NCI-H524 treated with DMSO at 0.1 percent for 48 hours (cell line): ENCODE results near the gene P2RY2.
"Not testable (repeated sequence)": the region's sequence is repeated elsewhere in the genome, so short reads cannot be mapped to it uniquely, and the experiment has no call there.

ENCODE experiments used
- DNase-seq: peaks from one replicate; lab custom pipeline; 2025; lab: John Stamatoyannopoulos, UW

The P2RY2 gene

DNA sequence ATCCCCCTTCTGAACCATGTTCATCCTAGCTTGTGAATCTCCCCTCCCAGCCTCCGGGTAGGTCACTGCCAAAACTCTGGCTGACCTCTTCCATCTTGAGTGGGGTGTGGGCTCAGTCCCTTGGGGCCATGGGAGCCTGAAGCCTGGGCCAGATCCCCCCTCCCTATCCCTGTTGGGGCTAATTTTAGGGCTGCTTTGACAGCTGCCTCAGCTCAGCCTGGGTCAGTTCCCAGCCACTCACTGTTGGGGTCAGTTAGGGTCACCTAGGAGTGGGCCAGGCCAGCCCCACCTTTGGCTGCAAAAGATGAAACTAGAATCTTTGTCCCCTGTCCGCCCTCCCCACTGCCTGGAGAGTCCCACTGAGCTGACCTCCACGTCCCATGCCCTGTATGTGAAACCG is 29.8 kb upstream of the P2RY2 start:
- no peak for DNase-seq

DNA sequence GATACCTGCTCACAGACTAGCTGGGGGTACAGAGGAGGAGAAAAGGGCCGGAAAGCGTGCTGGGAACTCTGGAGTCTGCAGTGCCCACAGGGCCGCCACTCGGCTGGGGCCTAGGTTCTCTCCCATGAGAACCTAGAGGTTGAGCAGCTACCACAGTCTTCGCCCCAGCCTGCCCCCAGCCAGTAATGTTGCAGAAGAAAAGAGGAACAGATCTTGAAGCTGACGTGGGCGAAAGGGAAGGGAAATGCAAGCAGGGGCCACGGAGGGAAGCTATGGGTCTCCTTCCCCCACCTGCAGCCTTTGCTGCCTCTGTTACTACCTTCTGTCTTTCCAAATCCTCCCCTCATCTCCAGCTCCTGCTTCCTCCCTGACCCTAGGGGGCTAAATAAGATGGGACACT is 28.8 kb upstream of the P2RY2 start:
- no peak for DNase-seq

DNA sequence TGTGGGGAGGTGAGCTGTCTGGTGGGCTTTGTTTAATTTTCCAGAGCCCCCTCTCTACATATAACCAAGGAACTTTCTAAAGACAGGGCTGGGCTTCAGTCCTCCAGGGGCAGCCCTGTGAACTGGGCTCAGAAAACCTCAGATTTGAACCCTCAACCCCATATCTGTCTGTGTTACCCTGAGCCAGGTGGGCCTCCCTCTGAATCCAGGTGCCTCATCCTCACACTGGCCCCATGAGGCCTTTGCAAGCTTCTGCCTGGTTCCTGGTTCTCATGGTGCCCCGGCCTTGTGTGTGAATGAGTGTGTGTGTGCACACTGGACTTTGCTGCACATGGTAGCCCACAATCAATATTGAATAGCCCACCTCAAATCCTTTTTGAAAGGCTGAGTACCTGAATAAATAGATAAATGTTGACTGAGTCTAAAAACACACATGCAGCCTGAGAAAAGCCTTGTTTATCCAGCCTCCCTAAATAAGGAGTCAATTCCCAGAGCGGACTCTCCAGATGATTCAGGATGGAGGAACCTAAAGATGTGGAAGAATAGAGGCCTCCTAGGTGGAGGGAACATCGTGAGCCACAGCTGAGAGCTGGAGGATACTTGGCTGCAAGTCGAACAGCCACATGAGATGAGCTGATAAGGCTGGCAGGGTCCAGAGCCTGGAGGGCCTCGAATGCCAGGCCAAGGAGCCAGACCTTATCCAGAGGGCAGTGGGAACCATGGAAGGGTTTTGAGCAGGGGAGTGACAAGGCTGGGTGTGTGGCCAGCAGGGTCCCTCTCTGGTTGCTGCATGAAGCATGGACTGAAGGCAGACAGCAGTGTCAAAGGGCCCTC is 28.1 kb upstream of the P2RY2 start:
- no peak for DNase-seq

DNA sequence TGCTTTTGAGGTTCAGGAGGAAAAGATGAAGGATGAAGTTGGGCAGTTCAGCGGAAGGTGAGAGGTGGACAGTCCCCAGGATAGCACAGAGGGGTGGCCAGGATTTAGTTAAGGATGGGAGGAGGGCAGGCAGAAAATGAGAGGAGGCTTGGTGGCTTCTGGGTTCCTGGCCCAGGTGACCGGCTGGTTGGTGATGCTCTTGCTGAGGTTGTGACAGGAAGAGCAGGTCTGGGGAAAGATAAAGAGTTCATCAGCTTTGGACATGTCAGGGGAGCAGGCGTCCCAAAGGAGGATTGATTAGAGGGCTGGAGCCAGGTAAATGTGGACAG is 27.6 kb upstream of the P2RY2 start:
- no peak for DNase-seq

DNA sequence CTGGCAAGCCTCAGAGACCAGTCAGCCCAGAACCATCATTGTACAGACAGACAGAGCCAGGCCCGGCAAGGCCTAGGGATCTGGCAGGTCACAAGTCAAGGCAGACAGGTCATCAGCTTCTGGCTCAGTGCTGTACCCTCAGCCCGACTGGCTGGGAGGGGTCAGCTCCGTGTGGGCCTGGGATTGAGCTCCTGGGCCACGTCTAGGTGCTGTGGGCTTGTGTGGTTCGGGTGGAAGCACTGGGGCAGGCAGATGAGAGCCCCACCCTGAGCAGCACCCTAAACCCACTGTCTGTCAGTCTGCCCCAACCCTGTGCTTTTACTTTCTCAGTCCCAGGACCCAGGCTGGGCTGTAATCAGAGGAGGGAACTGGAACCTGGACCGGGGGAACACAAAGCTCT is 26.9 kb upstream of the P2RY2 start:
- no peak for DNase-seq

DNA sequence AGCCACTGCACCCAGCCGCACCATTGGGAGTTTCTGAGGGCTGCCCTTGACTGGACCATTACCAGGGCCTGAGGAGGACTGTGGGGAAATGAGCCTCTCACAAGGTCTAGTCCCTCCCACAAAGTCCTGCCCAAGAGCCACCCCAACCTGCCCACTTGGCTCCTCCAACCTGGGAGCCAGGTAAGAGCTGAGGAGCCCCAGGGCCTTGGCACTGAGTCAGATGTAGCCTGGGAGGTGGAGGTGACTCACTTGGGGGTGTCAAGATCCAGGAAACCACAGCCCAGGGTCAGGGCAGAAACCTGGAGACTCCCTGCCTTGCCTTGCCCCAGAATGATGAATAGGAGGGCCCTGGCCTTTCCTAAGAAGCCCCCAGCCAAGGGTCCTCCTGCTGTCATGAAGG is 25.8 kb upstream of the P2RY2 start:
- DNase-seq = no peak

DNA sequence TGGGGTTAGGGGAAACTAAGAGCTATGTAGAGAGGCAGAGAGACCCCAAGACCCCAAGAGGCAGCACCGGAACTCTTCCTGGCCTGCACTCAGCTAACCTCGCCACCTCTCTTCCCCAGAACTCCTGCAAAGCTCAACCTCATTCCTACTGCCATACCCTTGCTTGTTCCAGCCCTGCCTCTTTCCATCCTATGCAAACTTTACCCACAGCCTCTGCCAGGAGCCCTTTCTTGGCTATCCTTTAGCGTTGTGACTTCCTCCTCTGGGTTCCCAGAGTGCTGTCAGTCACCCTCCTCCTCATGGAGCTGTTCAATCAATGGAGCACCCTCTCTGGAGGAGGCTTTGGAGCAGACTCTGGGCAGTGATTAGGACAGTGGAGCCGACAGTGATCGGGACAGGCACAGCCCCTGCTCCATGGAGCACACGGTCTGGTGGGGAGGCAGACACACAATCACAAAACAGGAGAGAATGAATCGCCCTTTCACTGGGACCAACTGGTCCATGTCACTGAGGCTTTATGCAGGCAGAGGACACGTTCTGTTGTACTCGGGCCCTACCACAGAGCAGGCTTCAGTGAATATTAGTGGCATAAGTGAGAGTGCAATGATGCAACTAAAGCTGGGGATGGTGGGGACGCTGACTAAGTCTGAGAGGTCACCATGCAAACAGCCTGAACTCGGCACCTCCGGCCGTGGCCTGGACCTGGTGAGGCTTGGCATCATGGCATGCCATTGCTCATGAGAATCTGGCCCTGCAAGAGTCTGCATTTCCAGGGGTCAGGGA is 24.6 kb upstream of the P2RY2 start:
- DNase-seq = no peak

DNA sequence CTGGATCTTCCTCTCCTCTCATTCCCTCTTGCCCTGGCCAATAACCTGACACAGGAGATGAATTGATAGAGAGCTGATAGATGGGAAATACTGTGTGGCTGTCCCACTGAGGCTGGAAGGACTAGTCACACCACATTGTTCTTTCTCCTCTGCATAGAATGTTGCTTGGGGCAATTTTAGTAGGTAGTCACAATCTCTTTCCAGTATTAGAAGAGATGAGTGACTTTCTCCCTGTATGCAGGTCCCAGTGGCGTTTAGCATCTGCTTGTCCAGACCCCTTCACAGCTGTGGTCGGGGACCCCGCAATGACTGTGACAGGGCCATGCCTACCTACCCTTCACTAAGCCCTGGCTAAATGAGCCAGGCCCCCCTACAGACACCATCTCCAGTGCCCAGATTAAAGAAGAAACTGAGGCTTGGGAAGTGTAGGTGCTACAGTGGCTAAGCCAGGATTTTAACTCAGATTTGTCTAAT is 24.0 kb upstream of the P2RY2 start:
- DNase-seq = no peak

DNA sequence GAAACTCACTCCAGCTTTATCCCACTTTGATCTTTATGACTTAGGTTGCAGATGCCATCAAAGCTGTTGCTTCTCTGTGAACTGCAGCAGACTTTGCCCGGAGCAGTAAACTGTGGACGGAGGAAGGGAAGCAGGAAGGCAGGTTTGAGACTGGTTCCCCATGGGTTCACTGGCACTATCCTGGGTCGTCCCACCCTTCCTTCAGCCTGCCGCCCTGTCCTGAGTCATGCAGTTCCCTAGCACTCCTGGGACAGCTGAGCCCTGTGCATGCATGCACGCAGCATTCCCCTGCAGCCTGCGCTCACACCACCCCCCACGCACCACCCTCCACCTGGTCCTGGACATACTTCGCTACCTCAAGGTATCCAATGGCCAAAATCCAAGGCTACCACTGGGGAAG is 23.5 kb upstream of the P2RY2 start:
- DNase-seq = no peak

DNA sequence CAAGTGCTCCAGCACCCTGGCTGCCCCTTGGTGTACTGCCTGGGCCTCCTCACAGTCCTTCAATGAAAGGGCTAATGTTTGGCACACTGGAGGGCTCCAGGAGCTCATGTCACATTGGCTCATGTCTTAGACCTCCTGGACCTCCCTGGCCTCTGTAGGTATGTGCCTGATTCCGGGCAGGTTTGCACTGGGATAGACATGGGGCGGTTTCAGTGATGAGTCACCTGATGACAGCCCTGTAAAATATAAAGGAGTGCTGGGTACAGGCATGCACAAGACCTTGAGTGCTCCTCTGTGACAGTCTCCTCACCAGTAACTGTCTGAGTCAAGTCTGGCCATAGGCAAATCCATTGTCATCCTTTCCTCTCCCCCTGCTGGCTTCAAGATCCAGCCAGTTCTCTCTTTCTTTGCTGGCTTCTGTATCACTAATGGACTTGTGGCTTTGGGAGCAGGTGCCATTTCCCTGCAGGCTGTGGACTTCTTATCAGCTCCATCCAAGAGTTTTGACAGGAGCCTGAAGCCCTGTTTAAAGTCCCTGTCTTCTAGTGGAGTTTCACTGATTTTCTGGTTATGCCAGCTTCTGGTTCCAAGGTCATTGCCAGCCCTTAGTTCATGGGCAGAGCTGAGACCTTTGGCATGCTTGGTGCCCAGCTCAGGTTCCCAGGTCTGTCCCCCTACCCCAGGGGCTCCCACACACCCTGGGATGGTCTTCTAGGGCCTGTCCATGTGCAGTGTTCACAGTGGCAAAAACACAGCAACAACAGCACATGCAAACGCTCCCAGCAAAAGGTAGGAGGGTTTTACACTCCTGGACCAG is 22.7 kb upstream of the P2RY2 start:
- no peak for DNase-seq

DNA sequence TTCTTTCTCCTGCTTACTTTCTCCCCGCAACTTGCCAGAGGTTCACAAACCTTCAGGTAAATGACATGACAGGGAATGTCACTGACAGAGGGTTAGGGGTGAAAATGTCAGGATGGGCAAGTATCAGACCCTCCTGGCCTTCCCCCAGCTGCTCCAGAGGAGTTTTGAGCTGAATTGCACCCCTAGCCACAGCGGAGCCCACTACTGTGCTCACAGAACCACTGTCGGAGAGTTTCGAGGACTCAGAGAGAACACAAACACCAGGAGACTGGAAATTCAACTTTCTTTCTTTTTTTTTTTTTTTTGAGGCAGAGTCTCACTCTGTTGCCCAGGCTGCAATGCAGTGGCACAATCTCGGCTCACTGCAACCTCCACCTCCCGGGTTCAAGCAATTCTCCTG is 21.5 kb upstream of the P2RY2 start:
- DNase-seq = no peak

DNA sequence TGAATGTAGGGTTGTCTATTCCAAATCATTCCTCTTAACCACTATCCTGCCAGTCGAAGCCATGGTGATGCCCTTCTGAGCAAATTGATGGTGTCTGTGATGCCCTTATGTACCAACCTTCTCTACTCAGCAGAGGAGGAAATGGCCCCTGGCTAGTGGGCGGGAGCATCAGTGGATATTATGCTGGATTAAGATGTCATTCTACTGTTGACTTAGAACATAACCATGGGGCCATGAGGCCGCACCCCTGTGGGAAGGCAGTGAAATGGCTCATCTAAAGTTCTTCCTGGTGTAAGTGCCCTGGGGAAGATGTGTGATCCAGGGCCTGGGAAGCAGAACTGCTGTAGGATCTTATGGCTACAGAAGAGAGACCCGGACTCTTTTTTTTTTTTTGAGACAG is 20.7 kb upstream of the P2RY2 start:
- DNase-seq = no peak

DNA sequence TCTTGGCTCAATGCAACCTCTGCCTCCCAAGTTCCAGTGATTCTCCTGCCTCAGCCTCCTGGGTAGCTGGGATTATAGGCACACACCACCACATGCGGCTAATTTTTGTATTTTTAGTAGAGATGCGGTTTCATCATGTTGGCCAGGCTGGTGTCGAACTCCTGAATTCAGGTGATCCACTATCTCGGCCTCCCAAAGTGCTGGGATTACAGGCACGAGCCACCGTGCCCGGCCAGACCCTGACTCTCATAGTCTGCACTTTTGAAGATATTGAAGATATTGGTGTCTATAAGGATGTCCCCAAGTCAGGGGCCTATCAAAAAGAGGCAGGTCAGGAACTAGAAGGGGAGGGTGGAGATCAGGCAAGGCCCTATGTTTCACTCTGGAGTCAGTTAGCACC is 20.3 kb upstream of the P2RY2 start:
- DNase-seq = not testable (repeated sequence)

DNA sequence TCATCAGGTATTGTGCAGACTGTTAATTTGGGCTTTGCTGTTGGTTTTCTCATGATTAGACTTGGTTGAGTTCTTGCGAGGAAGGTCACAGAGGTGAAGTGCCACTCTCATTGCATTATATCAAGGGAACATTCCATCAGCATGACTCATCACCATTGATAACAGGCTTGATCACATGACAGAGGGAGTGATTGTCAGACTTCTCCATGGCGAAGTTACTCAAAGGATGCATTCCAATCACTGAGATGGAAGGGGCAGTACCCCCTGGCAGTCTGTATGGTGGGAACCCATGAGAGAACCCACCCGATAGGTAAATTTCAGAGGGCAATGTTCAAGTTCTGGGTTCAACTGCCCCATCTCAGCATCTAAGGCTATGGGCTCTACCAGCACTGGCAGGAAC is 19.4 kb upstream of the P2RY2 start:
- DNase-seq = no peak

DNA sequence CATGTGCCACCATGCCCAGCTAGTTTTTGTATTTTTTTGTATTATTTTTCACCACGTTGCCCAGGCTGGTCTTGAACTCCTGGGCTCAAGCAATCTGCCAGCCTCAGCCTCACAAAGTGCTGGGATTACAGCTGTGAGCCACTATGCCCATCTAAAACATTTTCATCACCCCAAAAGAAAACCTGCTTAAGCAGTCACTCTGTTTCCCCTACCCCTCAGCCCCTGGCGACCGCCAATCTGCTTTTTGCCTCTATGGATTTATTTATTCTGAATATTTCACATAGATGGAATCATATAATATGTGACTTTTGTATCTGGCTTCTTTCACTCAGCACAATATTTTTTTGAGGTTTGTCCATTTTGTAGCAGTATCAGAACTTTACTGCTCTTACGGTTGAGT is 18.6 kb upstream of the P2RY2 start:
- no peak for DNase-seq

DNA sequence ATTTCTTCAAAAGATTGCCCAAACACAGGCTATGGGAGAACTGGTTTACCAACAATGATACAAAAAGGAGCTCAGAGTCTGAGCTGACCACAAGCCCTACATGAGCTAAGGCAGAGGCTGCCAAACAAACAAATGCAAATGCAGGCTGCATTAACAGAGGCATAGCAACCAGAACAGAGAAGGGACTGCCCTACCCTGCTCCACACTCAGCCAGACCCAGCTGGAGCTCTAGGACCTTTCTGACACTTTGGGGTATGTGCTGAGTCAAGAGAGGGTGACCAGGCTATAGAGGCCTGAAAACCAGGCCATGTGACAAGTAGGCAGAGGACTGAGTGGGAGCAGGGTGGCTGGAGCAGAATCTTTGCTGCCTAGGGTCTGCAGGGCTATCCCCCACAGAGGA is 17.8 kb upstream of the P2RY2 start:
- DNase-seq = no peak

DNA sequence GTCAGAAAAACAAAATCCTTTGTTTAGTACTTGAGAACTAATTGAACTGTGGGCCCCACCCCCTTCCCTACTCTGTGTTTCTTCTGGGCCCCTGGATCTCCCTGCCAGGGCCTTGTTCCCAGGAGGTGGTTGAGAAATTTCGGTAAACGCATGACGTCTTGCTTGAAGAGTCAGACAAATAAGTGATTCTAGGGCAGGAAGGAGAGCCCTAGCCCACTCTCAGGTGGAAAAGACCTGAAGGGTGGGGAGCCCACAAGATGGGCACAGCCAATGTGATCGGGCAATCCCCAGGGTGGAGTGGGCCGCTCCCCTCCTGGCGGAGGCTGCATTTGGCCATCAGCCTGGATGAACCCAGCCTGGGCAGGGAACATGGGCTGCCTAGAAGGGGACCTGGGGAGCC is 16.8 kb upstream of the P2RY2 start:
- DNase-seq = no peak

DNA sequence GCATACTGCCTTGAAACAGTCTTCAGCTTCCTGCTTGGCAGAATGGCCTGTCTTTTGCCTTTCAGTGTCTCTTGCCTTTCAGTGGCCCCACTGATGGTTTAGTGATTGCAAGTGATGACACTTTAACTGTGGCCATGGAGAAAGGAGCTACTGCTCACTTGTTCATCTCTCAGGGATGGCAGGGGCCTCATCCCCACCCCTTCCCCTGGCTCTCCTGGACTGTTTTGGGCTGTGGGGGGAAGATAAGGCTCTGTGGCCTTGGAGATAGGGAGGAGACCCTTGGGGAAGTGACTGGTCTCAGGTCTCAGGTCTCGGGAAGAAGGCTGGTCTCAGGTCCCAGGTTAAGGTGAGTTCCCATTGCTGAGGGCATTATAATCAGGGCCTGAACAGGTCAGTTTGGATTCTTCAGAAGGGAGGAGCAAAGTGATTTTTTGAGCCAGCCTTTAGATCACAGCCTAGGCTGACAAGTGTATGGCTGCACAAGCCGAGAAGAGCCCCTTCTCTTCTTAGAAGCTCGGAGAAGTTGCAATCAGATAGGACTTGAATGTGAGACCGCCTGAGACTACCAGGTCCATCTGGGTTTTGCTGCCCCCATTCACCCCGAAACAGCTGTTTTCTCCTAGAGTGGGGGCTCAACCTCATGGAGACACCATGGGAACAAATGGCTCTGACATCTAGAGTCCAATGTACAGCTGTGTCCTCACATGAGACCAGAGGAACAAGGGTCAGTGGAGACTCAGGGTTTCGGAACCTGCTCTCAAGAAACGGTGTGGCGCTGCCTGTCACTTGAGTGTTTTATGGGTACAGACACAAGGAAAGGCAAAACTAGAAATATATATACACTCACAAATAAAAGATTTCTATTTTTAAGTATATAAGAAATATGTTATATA is 15.9 kb upstream of the P2RY2 start:
- no peak for DNase-seq

DNA sequence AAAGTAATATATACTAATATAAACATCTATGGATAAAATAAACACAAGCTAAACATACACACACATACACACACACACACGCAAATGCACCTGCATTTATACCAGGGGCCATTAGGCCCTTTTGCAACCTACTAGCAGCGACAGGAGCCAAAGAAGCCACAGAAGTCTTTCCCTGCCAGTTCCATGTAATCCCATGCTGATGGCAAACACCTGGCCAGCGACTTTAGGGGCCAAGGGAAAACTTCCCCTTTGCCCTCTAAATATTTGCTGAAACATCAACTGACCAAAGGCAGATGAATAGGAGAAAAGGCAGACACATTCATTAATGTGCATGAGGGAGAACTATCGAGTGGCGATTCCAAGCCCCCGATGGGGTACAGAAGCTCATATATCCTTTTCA is 14.8 kb upstream of the P2RY2 start:
- no peak for DNase-seq

DNA sequence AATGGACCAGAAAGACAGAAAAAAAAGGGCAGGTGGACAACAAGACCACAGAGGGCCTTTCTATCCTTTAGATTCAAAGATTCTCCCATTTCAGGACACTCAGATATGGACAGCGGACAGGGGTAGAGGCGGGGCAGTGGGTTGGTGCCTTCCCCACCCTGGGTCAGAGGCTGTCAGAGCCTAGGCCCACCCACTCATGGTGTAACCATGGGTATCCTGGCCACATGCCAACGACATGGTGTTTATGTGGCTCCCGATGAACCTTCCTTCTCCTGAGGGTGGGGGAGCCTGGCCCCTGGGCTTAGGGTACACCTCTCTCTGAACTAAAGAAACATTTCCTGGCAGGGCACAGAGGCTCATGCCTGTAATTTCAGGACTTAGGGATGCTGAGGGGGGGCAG is 14.3 kb upstream of the P2RY2 start:
- DNase-seq = no peak

DNA sequence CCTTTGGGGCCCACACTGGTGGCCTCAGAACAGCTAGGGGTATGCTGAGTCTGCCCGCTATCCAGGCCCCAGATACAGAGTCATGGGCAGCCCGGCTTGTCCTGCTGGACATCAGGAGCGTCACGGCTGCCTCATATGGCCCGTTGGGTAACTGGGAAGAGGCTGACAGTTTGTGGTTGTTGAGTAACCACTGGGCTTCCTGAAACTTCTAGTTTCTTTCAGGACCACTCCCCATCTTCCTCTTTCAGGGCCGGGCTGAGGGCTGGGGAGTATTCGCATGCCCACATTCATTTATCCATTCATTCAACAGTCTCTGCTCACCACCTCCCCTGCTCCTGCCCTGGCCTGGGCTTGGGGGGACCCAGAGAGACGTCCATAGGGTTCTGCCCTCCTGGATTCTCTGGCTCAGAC is 13.4 kb upstream of the P2RY2 start:
- DNase-seq = no peak
